IMR-90 (cell line): Measurements from ENCODE around the gene NCS1. TPM values are rescaled to one million over a fixed set of nuclear protein-coding genes. Genes with fewer than 3 reads are reported as not detected.

Experiments
- ATAC-seq: fragments of 200-7000 bp; cut with Tn5 transposase; 2 replicates; pipeline ENCODE4 v1.9.1; 2020; ENCODE audit warnings: low read depth, mild to moderate bottlenecking, moderate library complexity
- BruUV-seq: library from RNA; stranded (reverse); fragments of 400-500 nt; replicated peaks from 2 replicates; lab custom pipeline; 2021; lab: Mats Ljungman, UMichigan
- CTCF ChIA-PET: fragments of 300-600 bp; formaldehyde crosslinking; extraction: SDS; loops from one replicate; lab custom pipeline; 2021; ENCODE audit warnings: antibody characterized with exemption; lab: Yijun Ruan, JAX
- POLR2A ChIA-PET: fragments of 300-600 bp; sonication (Branson Sonifier 250); formaldehyde crosslinking; loops from one replicate; lab custom pipeline; 2022; ENCODE audit warnings: antibody characterized with exemption; ENCODE audit not compliant: unreplicated experiment; lab: Charles Lee
- DNase-seq: peaks from one replicate; pipeline ENCODE4 v3.0.0; 2013
- H2AFZ ChIP-seq: replicated peaks from 2 replicates; pipeline ENCODE3; 2013; ENCODE audit warnings: low read length, mild to moderate bottlenecking; ENCODE audit not compliant: poor library complexity
- H2AK5ac ChIP-seq: 2 replicates; pipeline ENCODE4 v1.6.1; 2013; ENCODE audit warnings: low read depth, low read length, inconsistent platforms
- H2AK9ac ChIP-seq: replicated peaks from 2 replicates; pipeline ENCODE3; 2013; ENCODE audit warnings: mild to moderate bottlenecking, low read depth, low read length, moderate library complexity; ENCODE audit not compliant: poor library complexity
- H2BK120ac ChIP-seq: 2 replicates; pipeline ENCODE4 v1.6.1; 2013; ENCODE audit warnings: low read depth, low read length, inconsistent platforms
- H2BK15ac ChIP-seq: 3 replicates; pipeline ENCODE4 v1.6.1; 2013; ENCODE audit warnings: low read depth, low read length, inconsistent platforms
- H2BK20ac ChIP-seq: 2 replicates; pipeline ENCODE4 v1.6.1; 2013; ENCODE audit warnings: low read depth, mild to moderate bottlenecking, inconsistent platforms, low read length, moderate library complexity
- H2BK5ac ChIP-seq: 2 replicates; pipeline ENCODE4 v1.6.1; 2013; ENCODE audit warnings: mild to moderate bottlenecking, low read depth, low read length, inconsistent platforms; ENCODE audit not compliant: poor library complexity, severe bottlenecking
- H3K14ac ChIP-seq: replicated peaks from 2 replicates; pipeline ENCODE4 v1.6.1; 2013; ENCODE audit warnings: low read depth, low read length, inconsistent platforms
- H3K18ac ChIP-seq: 2 replicates; pipeline ENCODE4 v1.6.1; 2013; ENCODE audit warnings: low read depth, low read length, control low read depth
- H3K23ac ChIP-seq: 2 replicates; pipeline ENCODE4 v1.6.1; 2013; ENCODE audit warnings: low read depth, low read length, inconsistent platforms
- H3K27ac ChIP-seq: 2 replicates; pipeline ENCODE4 v1.5.1; 2013; ENCODE audit warnings: mild to moderate bottlenecking, control low read depth, low read length; ENCODE audit not compliant: insufficient read depth
- H3K27me3 ChIP-seq: 2 replicates; pipeline ENCODE4 v1.6.1; 2013; ENCODE audit warnings: low read length; ENCODE audit not compliant: control insufficient read depth, insufficient read depth
- H3K36me3 ChIP-seq: 2 replicates; pipeline ENCODE4 v1.6.1; 2013; ENCODE audit warnings: low read length, mixed read lengths; ENCODE audit not compliant: control insufficient read depth, insufficient read depth
- H3K4ac ChIP-seq: 2 replicates; pipeline ENCODE4 v1.6.1; 2013; ENCODE audit warnings: low read depth, low read length, inconsistent platforms
- H3K4me1 ChIP-seq: 2 replicates; pipeline ENCODE4 v1.6.1; 2013; ENCODE audit warnings: low read length, mixed read lengths; ENCODE audit not compliant: control insufficient read depth, insufficient read depth
- H3K4me2 ChIP-seq: 2 replicates; pipeline ENCODE4 v1.6.1; 2013; ENCODE audit warnings: low read depth, mild to moderate bottlenecking, control low read depth, low read length, moderate library complexity
- H3K4me3 ChIP-seq: 2 replicates; pipeline ENCODE4 v1.5.1; 2013; ENCODE audit warnings: low read depth, mild to moderate bottlenecking, control low read depth, low read length, moderate library complexity; ENCODE audit not compliant: insufficient read depth
- H3K56ac ChIP-seq: 2 replicates; pipeline ENCODE4 v1.6.1; 2013; ENCODE audit warnings: low read length, inconsistent platforms; ENCODE audit not compliant: insufficient read depth; ENCODE audit errors: extremely low read depth
- H3K79me1 ChIP-seq, 2 experiments: 2 replicates each; pipeline ENCODE4 v1.6.1; 2013; ENCODE audit warnings: low read length in 2 of 2, inconsistent platforms in 1 of 2, low read depth in 1 of 2
- H3K9ac ChIP-seq: 2 replicates; pipeline ENCODE4 v1.6.1; 2013; ENCODE audit warnings: low read depth, low read length, control low read depth
- H3K9me1 ChIP-seq: 2 replicates; pipeline ENCODE4 v1.6.1; 2013; ENCODE audit warnings: low read length, inconsistent platforms; ENCODE audit not compliant: insufficient read depth
- H3K9me3 ChIP-seq: 2 replicates; pipeline ENCODE4 v1.6.1; 2013; ENCODE audit warnings: low read length; ENCODE audit not compliant: control insufficient read depth, insufficient read depth
- H4K20me1 ChIP-seq: 2 replicates; pipeline ENCODE4 v1.6.1; 2013; ENCODE audit warnings: low read length, inconsistent platforms; ENCODE audit not compliant: insufficient read depth
- H4K5ac ChIP-seq: 2 replicates; pipeline ENCODE4 v1.6.1; 2013; ENCODE audit warnings: mild to moderate bottlenecking, low read depth, low read length, control low read depth
- H4K8ac ChIP-seq, 2 experiments: 2 replicates each; pipeline ENCODE4 v1.6.1; 2013; ENCODE audit warnings: low read depth in 2 of 2, low read length in 2 of 2, control low read depth in 1 of 2, inconsistent platforms in 1 of 2
- H4K91ac ChIP-seq: 2 replicates; pipeline ENCODE4 v1.6.1; 2013; ENCODE audit warnings: low read depth, low read length, inconsistent platforms; ENCODE audit not compliant: insufficient read depth
- MXI1 ChIP-seq: IDR thresholded peaks from 2 replicates; pipeline ENCODE4 v1.6.1; 2012; ENCODE audit warnings: low read depth, mild to moderate bottlenecking, low read length, moderate library complexity, borderline replicate concordance
- SMC3 ChIP-seq: fragments of 150-350 bp; IDR thresholded peaks from 2 replicates; pipeline ENCODE4 v1.6.1; 2016; ENCODE audit warnings: low read depth, mild to moderate bottlenecking, antibody characterized with exemption, low read length, moderate library complexity
- WGBS, 2 experiments: methylation state at CpG; one replicate each; pipeline versions ENCODE4 v1.1.5 to v1.1.7; 2013; ENCODE audit warnings: missing lambda C conversion rate in 2 of 2; ENCODE audit not compliant: insufficient read length in 1 of 2; ENCODE audit errors: extremely low coverage in 2 of 2; 5-methylcytosine and 5-hydroxymethylcytosine counted together
- dilution Hi-C: fragments of 300-500 bp; cut with HindIII; formaldehyde crosslinking; loops from one replicate; pipeline ENCODE4 v1.14.3; 2018; ENCODE audit warnings: low sequenced_read_pairs; ENCODE audit not compliant: unreplicated experiment
- in situ Hi-C: fragments of 300-500 bp; cut with MboI; formaldehyde crosslinking; loops from 3 replicates; pipeline ENCODE4 v1.14.3; 2019; ENCODE audit warnings: low sequenced_read_pairs, inconsistent platforms, mixed read lengths
- intact Hi-C: fragments of 100-400 bp; cut with micrococcal nuclease; formaldehyde crosslinking; loops from 2 replicates; pipeline ENCODE4 v1.10.0; 2022
- polyA plus RNA-seq, 3 experiments: library from polyadenylated mRNA; depleted of rRNA; stranded (reverse); fragments of >200 nt; gene quantifications; 2 replicates each; pipeline ENCODE4 v1.2.3, GENCODE V29; 2012; ENCODE audit warnings: low replicate concordance in 1 of 3
- total RNA-seq: library from RNA; depleted of rRNA; stranded (reverse); fragments of >200 nt; gene quantifications from 2 replicates; pipeline ENCODE4 v1.2.3, GENCODE V29; 2012

Gene NCS1
- total and polyA plus RNA-seq, 2 of the 4 experiments (the other 2 are of a cell fraction), result 41.0 to 60.5 TPM

GRCh38 chr9:130191068-130191748 is 19.0 kb downstream of the NCS1 start:
- Histone ChIP-seq H4K20me1 (peaks cover 91% of the 10 kb centered on the region), H3K27ac (no peak overlapping the region), H2AK9ac (no peak overlapping the region), H2AK5ac (peak overlapping the region; percentile 33; the same call in 1 of the 2 replicates), H4K8ac (no peak overlapping the region), H3K56ac (no peak overlapping the region), H2BK15ac (no peak overlapping the region), H2BK120ac (no peak overlapping the region), H3K4me2 (no peak overlapping the region), H3K14ac (no peak overlapping the region), H3K4me1 (peaks cover 36% of the 10 kb centered on the region), H2BK5ac (no peak overlapping the region), H2BK20ac (no peak overlapping the region), H2AFZ (peak overlapping the region; percentile 15), H3K79me1 (peaks cover 28 to 97% of the 10 kb centered on the region in 2 experiments), H3K9ac (no peak overlapping the region), H3K18ac (no peak overlapping the region), H3K9me3 (no peaks in the 10 kb centered on the region), H3K23ac (no peak overlapping the region), H3K9me1 (peaks cover 34% of the 10 kb centered on the region), H3K27me3 (no peaks in the 10 kb centered on the region), H4K5ac (no peak overlapping the region), H4K91ac (no peak overlapping the region), H3K4ac (no peak overlapping the region), H3K36me3 (no peaks in the 10 kb centered on the region), H3K4me3 (no peak overlapping the region)
- in situ Hi-C loops (no loop called here), intact Hi-C loops (no loop called here), dilution Hi-C loops (no loop called here)
- no TSS peak for BruUV-seq
- WGBS, 2 experiments, result 96% methylated on average over 8 of the region's 26 CpGs; no CpG with 5 or more reads in 1 of the 2 experiments
- CTCF ChIA-PET, result no interaction called here
- no peak for DNase-seq
- no peak for ATAC-seq
- TF ChIP-seq MXI1 (no peak), SMC3 (no peak)
- POLR2A ChIA-PET, result no interaction called here
